HFF-Myc (cell line): ENCODE data around the gene NUS1.
A peak's percentile ranks its signal among the peaks of the same experiment; 100 is the strongest.
"Not testable (repeated sequence)": the region's sequence is repeated elsewhere in the genome, so short reads cannot be mapped to it uniquely, and the experiment has no call there.

Source experiments
- DNase-seq: peaks from one replicate; pipeline ENCODE4 v3.0.0-alpha.2; 2011; ENCODE audit warnings: low read depth; ENCODE audit errors: extremely low read depth
- H3K4me3 ChIP-seq: replicated peaks from 2 replicates; pipeline ENCODE4 v1.5.1; 2011; ENCODE audit warnings: low read depth, mild to moderate bottlenecking, control low read depth, low read length
- TF ChIP-seq, protein P1 (sequence below): IDR thresholded peaks from 2 replicates; pipeline ENCODE4 v1.5.1; 2012; ENCODE audit warnings: mild to moderate bottlenecking, low read depth, low read length, control low read depth; ENCODE audit errors: missing control alignments

NUS1 gene

DNA sequence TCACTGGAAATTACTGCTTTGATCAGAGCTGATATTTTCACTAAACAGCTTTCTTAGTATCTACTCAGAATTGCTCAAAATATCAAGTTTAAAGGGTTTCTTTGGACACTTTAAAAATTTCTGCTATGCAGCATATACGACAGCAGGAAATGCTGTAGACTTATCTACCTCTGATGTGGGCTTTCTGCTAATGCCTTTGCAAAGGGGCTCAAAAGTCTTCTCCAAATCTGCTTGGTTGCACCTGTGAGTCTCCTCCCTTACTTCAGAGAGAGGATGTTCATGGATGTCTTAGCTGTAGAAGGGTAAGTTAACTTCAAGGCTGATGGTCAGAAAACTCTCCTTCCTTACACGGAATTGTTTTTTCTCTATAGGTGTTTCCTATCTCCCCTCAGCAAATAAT lies 19.9 kb upstream of the NUS1 start:
- no peak overlapping the region for H3K4me3 ChIP-seq
- TF ChIP-seq, protein P1, sequence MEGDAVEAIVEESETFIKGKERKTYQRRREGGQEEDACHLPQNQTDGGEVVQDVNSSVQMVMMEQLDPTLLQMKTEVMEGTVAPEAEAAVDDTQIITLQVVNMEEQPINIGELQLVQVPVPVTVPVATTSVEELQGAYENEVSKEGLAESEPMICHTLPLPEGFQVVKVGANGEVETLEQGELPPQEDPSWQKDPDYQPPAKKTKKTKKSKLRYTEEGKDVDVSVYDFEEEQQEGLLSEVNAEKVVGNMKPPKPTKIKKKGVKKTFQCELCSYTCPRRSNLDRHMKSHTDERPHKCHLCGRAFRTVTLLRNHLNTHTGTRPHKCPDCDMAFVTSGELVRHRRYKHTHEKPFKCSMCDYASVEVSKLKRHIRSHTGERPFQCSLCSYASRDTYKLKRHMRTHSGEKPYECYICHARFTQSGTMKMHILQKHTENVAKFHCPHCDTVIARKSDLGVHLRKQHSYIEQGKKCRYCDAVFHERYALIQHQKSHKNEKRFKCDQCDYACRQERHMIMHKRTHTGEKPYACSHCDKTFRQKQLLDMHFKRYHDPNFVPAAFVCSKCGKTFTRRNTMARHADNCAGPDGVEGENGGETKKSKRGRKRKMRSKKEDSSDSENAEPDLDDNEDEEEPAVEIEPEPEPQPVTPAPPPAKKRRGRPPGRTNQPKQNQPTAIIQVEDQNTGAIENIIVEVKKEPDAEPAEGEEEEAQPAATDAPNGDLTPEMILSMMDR: no peak
- DNase-seq: no peak

DNA sequence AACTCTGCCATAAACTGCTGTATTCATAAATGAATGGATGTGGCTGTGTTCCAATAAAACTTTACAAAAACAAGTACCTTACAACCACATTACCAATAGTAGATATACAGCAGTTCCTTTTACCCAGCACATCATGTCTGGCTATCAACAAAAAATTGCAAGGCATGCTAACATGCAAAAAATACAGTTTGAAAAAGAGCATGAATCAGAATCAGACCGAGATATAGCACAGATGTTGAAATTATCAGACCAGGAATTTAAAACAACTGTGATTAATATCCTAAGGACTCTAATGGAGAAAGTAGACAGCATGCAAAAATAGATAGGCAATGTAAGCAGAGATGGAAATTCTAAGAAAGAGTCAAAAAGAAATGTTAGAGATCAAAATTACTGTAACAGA lies 8.4 kb upstream of the NUS1 start:
- DNase-seq: no peak
- TF ChIP-seq, protein P1: no peak
- no peak overlapping the region for H3K4me3 ChIP-seq

DNA sequence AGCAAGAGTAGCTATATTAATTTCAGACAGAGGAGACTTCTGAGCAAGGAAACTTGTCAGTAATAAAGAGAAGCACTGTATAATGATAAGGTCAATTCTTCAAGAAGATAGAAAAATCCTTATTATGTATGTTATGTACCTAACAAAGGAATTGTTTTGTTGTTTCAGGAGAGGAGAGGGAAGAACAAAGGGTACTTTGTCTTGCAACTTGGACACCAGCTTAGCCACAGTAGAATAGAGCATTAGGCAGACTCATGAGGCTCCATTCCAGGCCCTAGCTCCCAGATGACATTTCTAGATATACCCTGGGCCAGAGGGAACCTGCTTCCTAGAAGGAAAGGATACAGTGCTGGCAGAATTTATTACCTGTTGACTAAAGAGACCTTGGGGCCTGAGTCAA lies 6.5 kb upstream of the NUS1 start:
- no peak overlapping the region for H3K4me3 ChIP-seq
- TF ChIP-seq, protein P1: no peak

DNA sequence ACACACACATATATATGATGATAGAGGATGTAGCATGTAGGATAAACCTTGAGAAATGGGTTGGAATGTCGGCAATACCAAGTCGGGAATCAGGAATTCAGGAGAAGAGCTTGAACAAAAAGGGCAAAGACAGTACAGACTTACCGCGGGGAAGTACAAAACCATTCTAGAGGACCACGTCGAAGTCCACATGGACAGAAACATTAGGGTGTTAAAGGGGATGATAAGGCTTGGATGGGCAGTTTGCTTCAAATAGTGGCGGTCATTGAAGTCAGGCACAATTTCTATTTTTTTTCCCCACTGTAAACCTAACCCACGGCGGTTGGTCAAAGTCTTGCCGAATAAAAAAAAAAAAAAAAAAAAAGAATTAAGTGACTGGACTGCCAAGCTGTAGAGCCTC lies 766 bp upstream of the NUS1 start:
- peak overlapping the region; percentile 60 for H3K4me3 ChIP-seq
- TF ChIP-seq, protein P1: no peak
- no peak for DNase-seq

More for the DNA sequence above, 6.5 kb upstream of the NUS1 start:
- DNase-seq: no peak

DNA sequence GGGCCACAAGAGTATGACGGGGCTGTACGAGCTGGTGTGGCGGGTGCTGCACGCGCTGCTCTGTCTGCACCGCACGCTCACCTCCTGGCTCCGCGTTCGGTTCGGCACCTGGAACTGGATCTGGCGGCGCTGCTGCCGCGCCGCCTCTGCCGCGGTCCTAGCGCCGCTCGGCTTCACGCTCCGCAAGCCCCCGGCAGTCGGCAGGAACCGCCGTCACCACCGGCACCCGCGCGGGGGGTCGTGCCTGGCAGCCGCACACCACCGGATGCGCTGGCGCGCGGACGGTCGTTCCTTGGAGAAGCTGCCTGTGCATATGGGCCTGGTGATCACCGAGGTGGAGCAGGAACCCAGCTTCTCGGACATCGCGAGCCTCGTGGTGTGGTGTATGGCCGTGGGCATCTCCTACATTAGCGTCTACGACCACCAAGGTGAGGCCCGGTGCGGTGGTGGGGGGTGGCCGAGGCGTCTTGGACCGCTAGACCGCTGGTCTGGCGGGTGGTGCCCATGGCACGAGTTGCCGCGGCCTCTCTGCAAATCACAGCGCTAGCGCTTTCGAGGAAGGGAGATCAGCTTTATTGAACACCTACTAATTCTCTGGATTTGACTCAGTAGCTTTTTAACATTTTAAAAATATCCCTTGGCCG lies 511 bp downstream of the NUS1 start:
- not testable (repeated sequence) for DNase-seq
- peak overlapping the region; percentile 60 for H3K4me3 ChIP-seq

DNA sequence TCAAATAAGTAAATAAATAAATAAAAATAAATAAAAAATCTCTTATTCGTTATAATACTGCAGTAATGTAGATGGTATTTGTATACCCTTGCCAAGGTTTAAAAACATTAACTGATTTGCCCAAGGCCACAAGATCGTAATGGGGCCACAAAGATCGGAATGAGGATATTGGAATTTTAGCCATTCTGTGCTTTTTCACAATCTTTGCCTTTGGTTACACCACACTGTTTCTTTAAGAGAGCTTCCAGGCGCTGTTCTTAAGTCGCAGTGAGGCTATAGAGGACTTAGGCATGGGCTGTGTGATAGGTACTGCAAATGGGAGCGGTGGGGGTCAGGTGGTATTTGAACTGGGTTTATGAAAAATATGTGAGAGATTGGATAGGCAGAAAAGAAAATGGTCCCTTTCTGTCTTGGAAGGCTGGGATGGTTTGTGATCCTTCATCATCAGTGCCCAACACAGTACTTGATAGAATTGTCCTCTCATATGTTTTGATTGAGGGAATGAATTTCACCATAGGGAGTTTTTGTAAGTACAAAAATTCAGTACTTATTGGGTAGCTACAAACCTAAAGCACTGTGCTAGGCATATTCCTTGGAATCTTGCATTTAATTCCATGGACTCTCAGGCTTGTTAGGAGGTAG lies 1.4 kb downstream of the NUS1 start:
- peak overlapping the region; percentile 60 for H3K4me3 ChIP-seq
- TF ChIP-seq, protein P1: no peak
- DNase-seq: no peak

DNA sequence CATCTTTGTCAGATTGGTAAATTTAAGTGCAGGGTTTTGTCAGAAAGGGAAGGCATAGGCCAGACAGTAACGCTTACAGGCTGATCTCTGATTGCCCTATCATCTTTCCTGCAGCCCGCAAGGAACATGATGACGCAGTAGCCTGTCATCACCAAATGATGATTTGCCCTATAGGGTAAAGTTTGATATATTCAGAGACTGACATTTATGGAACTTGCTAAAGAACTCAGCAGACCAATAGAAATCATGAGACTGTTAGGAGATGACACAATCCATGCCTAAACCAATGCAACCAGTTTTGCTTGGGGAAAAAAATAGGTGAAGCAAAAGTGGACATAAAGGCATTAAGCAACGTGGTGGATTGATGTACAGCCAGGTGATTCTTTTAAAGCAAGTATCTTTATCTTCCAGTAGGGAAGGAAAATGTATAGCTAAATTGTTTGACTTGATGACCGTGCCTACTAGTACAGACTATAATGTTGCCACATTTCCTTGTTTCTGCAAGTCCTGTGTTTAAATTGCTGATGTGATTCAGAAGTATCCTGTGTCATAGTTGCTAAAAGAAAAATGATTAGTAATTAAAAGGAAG lies 2.4 kb downstream of the NUS1 start:
- no peak for DNase-seq
- H3K4me3 ChIP-seq: peak overlapping the region; percentile 60
- TF ChIP-seq, protein P1: no peak
